Activated T-helper 2 cell treated with anti-CD3 and anti-CD28 coated beads, Interferon-gamma antibody, Interleukin-2, Interleukin-4, amounts not matched to agents 10 μg/mL and 5 μg/mL and 100 μg/mL, durations not matched to agents 14 hours and 24 hours and 36 hours (primary cell): ENCODE measurements around the gene FAM236B. TPM values are rescaled to one million over a fixed set of nuclear protein-coding genes. Genes with fewer than 3 reads are reported as not detected.
"Not testable (repeated sequence)": the region's sequence is repeated elsewhere in the genome, so short reads cannot be mapped to it uniquely, and the experiment has no call there.

Experiments
- DNase-seq: peaks from one replicate; pipeline ENCODE4 v3.0.0; 2021; ENCODE audit warnings: low spot score
- H3K27ac Mint-ChIP-seq: one replicate; pipeline ENCODE4 v1.8.0; 2021; ENCODE audit warnings: mixed read lengths
- H3K27me3 Mint-ChIP-seq: one replicate; pipeline ENCODE4 v1.8.0; 2021; ENCODE audit warnings: low read depth, mixed read lengths
- H3K36me3 Mint-ChIP-seq: one replicate; pipeline ENCODE4 v1.8.0; 2021; ENCODE audit warnings: low read depth, mixed read lengths
- H3K4me1 Mint-ChIP-seq: one replicate; pipeline ENCODE4 v1.8.0; 2021; ENCODE audit warnings: low read depth, mixed read lengths
- H3K4me3 Mint-ChIP-seq: one replicate; pipeline ENCODE4 v1.8.0; 2021; ENCODE audit warnings: low read depth, mild to moderate bottlenecking, moderate library complexity, mixed read lengths
- H3K9me3 Mint-ChIP-seq: one replicate; pipeline ENCODE4 v1.8.0; 2021; ENCODE audit warnings: mixed read lengths
- intact Hi-C: fragments of 100-400 bp; cut with micrococcal nuclease; formaldehyde crosslinking; loops from one replicate; pipeline ENCODE4 v1.15.1; 2023
- total RNA-seq: library from RNA; stranded (reverse); gene quantifications from 2 replicates; pipeline ENCODE4 v1.2.3, GENCODE V29; 2022

FAM236B gene
- total RNA-seq, 1 donor from 2014 or later, result not detected

DNA sequence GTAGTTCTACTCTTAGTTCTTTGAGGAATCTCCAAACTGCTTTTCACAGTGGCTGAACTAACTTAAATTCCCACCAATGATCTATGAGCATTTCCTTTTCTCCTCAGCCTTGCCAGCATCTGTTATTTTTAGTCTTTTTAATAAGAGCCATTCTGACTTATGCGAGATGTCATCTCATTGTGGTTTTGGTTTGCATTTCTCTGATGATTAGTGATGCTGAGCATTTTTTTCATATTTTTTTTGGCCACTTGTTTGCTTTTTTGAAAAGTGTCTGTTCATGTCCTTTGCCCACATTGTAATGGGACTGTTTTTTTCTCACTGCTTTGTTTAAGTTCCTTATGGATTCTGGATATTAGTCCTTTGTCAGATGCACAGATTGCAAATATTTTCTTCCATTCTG is 46.9 kb downstream of the FAM236B start:
- Mint-ChIP-seq H3K27me3 (peaks cover 29% of the 10 kb centered on the region), H3K4me3 (no peak overlapping the region), H3K9me3 (no peaks in the 10 kb centered on the region), H3K36me3 (no peaks in the 10 kb centered on the region), H3K4me1 (no peaks in the 10 kb centered on the region), H3K27ac (no peak overlapping the region)
- intact Hi-C loops, result no loop called here
- no peak for DNase-seq

DNA sequence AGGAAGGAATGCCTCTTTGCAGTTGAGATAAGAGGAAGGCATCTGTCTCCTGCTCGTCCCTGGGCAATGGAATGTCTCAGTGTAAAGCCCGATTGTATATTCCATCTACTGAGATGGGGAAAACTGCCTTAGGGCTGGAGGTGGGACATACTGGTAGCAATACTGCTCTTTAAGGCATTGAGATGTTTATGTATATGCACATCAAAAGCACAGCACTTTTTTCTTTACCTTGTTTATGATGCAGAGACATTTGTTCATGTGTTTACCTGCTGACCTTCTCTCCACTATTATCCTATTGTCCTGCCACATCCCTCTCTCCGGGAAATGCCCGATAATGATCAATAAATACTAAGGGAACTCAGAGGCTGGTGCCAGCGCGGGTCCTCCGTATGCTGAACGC is 48.8 kb downstream of the FAM236B start:
- H3K4me3 Mint-ChIP-seq, H3K27ac Mint-ChIP-seq, H3K36me3 Mint-ChIP-seq, intact Hi-C loops, DNase-seq, H3K9me3 Mint-ChIP-seq, H3K4me1 Mint-ChIP-seq: not testable (repeated sequence)
- H3K27me3 Mint-ChIP-seq, result peaks cover 29% of the 10 kb centered on the region

Other genes with a start within 250 kb of the FAM236B start
- gene HDAC8, start 209.8 kb downstream of the FAM236B start, total RNA-seq, result 31.2 and 34.9 TPM in 2 replicates
- gene PHKA1, start 68.4 kb downstream of the FAM236B start, total RNA-seq, result 10.7 and 11.5 TPM in 2 replicates
- not detected in 2 replicates for gene DMRTC1B, start 5.8 kb downstream of the FAM236B start, total RNA-seq
- gene FAM236D, start 25.6 kb upstream of the FAM236B start, total RNA-seq, result not detected in 2 replicates
- not detected in 2 replicates for gene FAM236C, start 130.0 kb upstream of the FAM236B start, total RNA-seq
- not detected in 2 replicates for gene FAM236A, start 155.5 kb upstream of the FAM236B start, total RNA-seq
- not detected in 2 replicates for gene DMRTC1, start 161.2 kb upstream of the FAM236B start, total RNA-seq
- gene PABPC1L2B, start 220.3 kb upstream of the FAM236B start, total RNA-seq, result not detected in 2 replicates